GM12891 (cell line): ENCODE data around the gene SYNE1.

Experiments used
- PAX5 ChIP-seq: IDR thresholded peaks from 2 replicates; pipeline ENCODE4 v1.6.1; 2011; ENCODE audit warnings: low read length, moderate library complexity, mild to moderate bottlenecking; ENCODE audit not compliant: insufficient read depth, severe bottlenecking
- POLR2A ChIP-seq: IDR thresholded peaks from 2 replicates; pipeline ENCODE4 v1.6.1; 2011; ENCODE audit warnings: low read depth, low read length, control low read depth
- POLR2AphosphoS5 ChIP-seq: IDR thresholded peaks from 2 replicates; pipeline ENCODE4 v1.6.1; 2011; ENCODE audit warnings: low read depth, low read length, control low read depth
- POU2F2 ChIP-seq: IDR thresholded peaks from 2 replicates; pipeline ENCODE4 v1.6.1; 2011; ENCODE audit warnings: low read depth, mild to moderate bottlenecking, control low read depth, low read length, moderate library complexity
- SPI1 ChIP-seq: IDR thresholded peaks from 2 replicates; pipeline ENCODE4 v1.6.1; 2011; ENCODE audit warnings: low read depth, low read length, control low read depth
- TAF1 ChIP-seq: IDR thresholded peaks from 2 replicates; pipeline ENCODE4 v1.6.1; 2011; ENCODE audit warnings: low read depth, low read length, control low read depth

DNA sequence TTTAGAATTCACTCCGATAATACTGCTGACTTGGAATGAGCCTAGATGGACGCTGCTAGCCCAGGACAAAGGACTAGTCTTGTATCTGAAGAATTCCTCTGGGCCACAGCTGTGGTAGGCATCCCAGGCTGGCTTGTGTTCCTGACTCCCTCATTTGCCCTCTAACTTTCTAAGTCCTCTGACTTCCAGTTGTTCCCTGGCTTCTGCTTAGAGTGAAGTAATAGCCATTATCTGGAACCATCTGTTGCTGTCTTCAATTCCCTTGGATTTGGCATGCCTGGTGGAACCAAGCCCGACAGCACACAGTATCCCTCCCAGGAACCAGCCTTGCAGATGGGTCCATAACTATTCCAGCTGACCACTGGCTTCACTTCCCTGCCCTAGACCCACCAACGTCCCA, 376.0 kb downstream of the SYNE1 start:
- no peak for TF ChIP-seq POLR2A
- TF ChIP-seq POLR2AphosphoS5: no peak
- TF ChIP-seq POU2F2: no peak
- no peak for TF ChIP-seq TAF1
- TF ChIP-seq SPI1: no peak
- no peak for TF ChIP-seq PAX5
